Measurements from ENCODE around the gene LTF. TPM values are rescaled to one million over a fixed set of nuclear protein-coding genes. Genes with fewer than 3 reads are reported as not detected.

Gene LTF
- total RNA-seq, 2 experiments from 2014 or later, result not detected

- H3K9me3 ChIP-seq (ENCODE audit: control insufficient read depth in 1 of 2, insufficient read depth in 1 of 2, low read length in 2 of 2), result peaks cover 0 to 12% of the 10 kb centered on the region in 2 experiments
- Mint-ChIP-seq H3K36me3 (ENCODE audit: low read depth) (no peaks in the 10 kb centered on the region), H3K27ac (no peak overlapping the region), H3K4me1 (ENCODE audit: low read depth) (no peaks in the 10 kb centered on the region), H3K27me3 (peaks cover 67% of the 10 kb centered on the region), H3K9me3 (peaks cover 2% of the 10 kb centered on the region), H3K4me3 (no peak overlapping the region)
- peaks cover 6% of the 10 kb centered on the region for H3K4me1 ChIP-seq (ENCODE audit: insufficient read depth, low read length)
- H3K36me3 ChIP-seq (ENCODE audit: insufficient read depth, low read length), result no peaks in the 10 kb centered on the region
- intact Hi-C loops (cut with DNase I, micrococcal nuclease), result no loop called here
- no peak for ATAC-seq (ENCODE audit: poor library complexity)
- H3K4me3 ChIP-seq (ENCODE audit: low read length), result no peak overlapping the region
- POLR2A ChIA-PET, result no interaction called here
- H3K27ac ChIP-seq (ENCODE audit: low read depth in 1 of 2, low read length in 2 of 2), result no peak overlapping the region
- CTCF ChIA-PET, result no interaction called here
- no peak for TF ChIP-seq CTCF (IDR thresholded peaks at IDR 0.05)
- DNase-seq, result peak in 2 of 14 experiments; percentile 24 to 39
- peaks cover 29 to 41% of the 10 kb centered on the region in 2 experiments for H3K27me3 ChIP-seq (ENCODE audit: control insufficient read depth in 1 of 2, insufficient read depth in 2 of 2, low read length in 2 of 2)
Observed at GRCh38 chr3:46462111-46462510, 2.6 kb downstream of the LTF start.

GRCh38 chr3:46460051-46460450 lies 4.7 kb downstream of the LTF start:
- Mint-ChIP-seq H3K4me3 (no peak overlapping the region), H3K9me3 (peaks cover 2% of the 10 kb centered on the region), H3K27ac (no peak overlapping the region), H3K36me3 (ENCODE audit: low read depth) (no peaks in the 10 kb centered on the region), H3K27me3 (peaks cover 48% of the 10 kb centered on the region), H3K4me1 (ENCODE audit: low read depth) (no peaks in the 10 kb centered on the region)
- H3K36me3 ChIP-seq (ENCODE audit: insufficient read depth, low read length), result no peaks in the 10 kb centered on the region
- no peak overlapping the region for H3K27ac ChIP-seq (ENCODE audit: low read depth in 1 of 2, low read length in 2 of 2)
- H3K27me3 ChIP-seq (ENCODE audit: control insufficient read depth in 1 of 2, insufficient read depth in 2 of 2, low read length in 2 of 2), result peaks cover 27 to 32% of the 10 kb centered on the region in 2 experiments
- H3K4me3 ChIP-seq (ENCODE audit: low read length), result no peak overlapping the region
- no peak for ATAC-seq (ENCODE audit: poor library complexity)
- no peak for TF ChIP-seq CTCF (IDR thresholded peaks at IDR 0.05)
- DNase-seq, result no peak
- POLR2A ChIA-PET, result no interaction called here
- intact Hi-C loops (cut with DNase I, micrococcal nuclease), result no loop called here
- peaks cover 0 to 22% of the 10 kb centered on the region in 2 experiments for H3K9me3 ChIP-seq (ENCODE audit: control insufficient read depth in 1 of 2, insufficient read depth in 1 of 2, low read length in 2 of 2)
- H3K4me1 ChIP-seq (ENCODE audit: insufficient read depth, low read length), result peaks cover 6% of the 10 kb centered on the region
- CTCF ChIA-PET, result no interaction called here

- ATAC-seq (ENCODE audit: poor library complexity) (no peak), DNase-seq (no peak)
- Histone ChIP-seq H3K36me3 (ENCODE audit: insufficient read depth, low read length) (no peaks in the 10 kb centered on the region), H3K9me3 (ENCODE audit: control insufficient read depth in 1 of 2, insufficient read depth in 1 of 2, low read length in 2 of 2) (peaks cover 0 to 10% of the 10 kb centered on the region in 2 experiments), H3K4me3 (ENCODE audit: low read length) (no peak overlapping the region), H3K4me1 (ENCODE audit: insufficient read depth, low read length) (no peaks in the 10 kb centered on the region), H3K27ac (ENCODE audit: low read depth in 1 of 2, low read length in 2 of 2) (no peak overlapping the region), H3K27me3 (ENCODE audit: control insufficient read depth in 1 of 2, insufficient read depth in 2 of 2, low read length in 2 of 2) (no peaks in the 10 kb centered on the region)
- Mint-ChIP-seq H3K9me3 (peaks cover 2% of the 10 kb centered on the region), H3K4me3 (no peak overlapping the region), H3K4me1 (ENCODE audit: low read depth) (no peaks in the 10 kb centered on the region), H3K27me3 (peaks cover 13% of the 10 kb centered on the region), H3K27ac (no peak overlapping the region), H3K36me3 (ENCODE audit: low read depth) (no peaks in the 10 kb centered on the region)
- ChIA-PET CTCF (no interaction called here), POLR2A (no interaction called here)
- intact Hi-C loops (cut with DNase I, micrococcal nuclease), result no loop called here
- TF ChIP-seq CTCF (IDR thresholded peaks at IDR 0.05), result no peak
Observed at GRCh38 chr3:46456118-46456517, 8.6 kb downstream of the LTF start.
